ENCODE measurements around the gene CCR3.

CCR3 gene

GRCh38 chr3:46299608-46300460 is 57.6 kb downstream of the CCR3 start:
- DNase-seq, result no peak

- DNase-seq, result no peak
Measured at GRCh38 chr3:46300461-46300789, 58.2 kb downstream of the CCR3 start.

- no peak for DNase-seq
Measured at GRCh38 chr3:46301122-46301835, 59.0 kb downstream of the CCR3 start.

GRCh38 chr3:46303240-46303639 is 61.0 kb downstream of the CCR3 start:
- DNase-seq, result no peak

GRCh38 chr3:46304739-46305138 is 62.5 kb downstream of the CCR3 start:
- DNase-seq, result no peak

- no peak for DNase-seq
Measured at GRCh38 chr3:46312991-46313390, 70.7 kb downstream of the CCR3 start.

GRCh38 chr3:46314517-46314916 is 72.3 kb downstream of the CCR3 start:
- DNase-seq, result no peak

GRCh38 chr3:46316206-46316605 is 73.9 kb downstream of the CCR3 start:
- DNase-seq, result no peak

Measured in DMS79 treated with DMSO at 0.1 percent for 48 hours (cell line).